SK-N-SH (cell line): ENCODE results near the gene TMEM143. TPM values are rescaled to one million over a fixed set of nuclear protein-coding genes. Genes with fewer than 3 reads are reported as not detected.

Source experiments
- CTCF ChIA-PET: fragments of 300-600, 350-600 bp; formaldehyde crosslinking; extraction: SDS; loops from one replicate; lab custom pipeline; 2021; lab: Yijun Ruan, JAX
- POLR2A ChIA-PET: fragments of 350-600 bp; sonication (Branson Sonifier 250); formaldehyde crosslinking; extraction: SDS; loops from one replicate; lab custom pipeline; 2020; ENCODE audit warnings: antibody characterized with exemption, inconsistent platforms; lab: Yijun Ruan, JAX
- DNase-seq: peaks from one replicate; pipeline ENCODE4 v3.0.0; 2012
- H2AFZ ChIP-seq: fragments of 200-600 bp; sonication (generic); 2 replicates; pipeline ENCODE4 v1.8.1; 2016; ENCODE audit warnings: antibody characterized with exemption, mild to moderate bottlenecking, low read depth
- H3F3A ChIP-seq: fragments of 200-600 bp; sonication (generic); replicated peaks from 2 replicates; pipeline ENCODE3; 2016; ENCODE audit warnings: antibody characterized with exemption, mild to moderate bottlenecking; ENCODE audit not compliant: insufficient read depth
- H3K27ac ChIP-seq, 2 experiments: fragments of 200-500 bp in 1 of 2; fragments of 200-600 bp in 1 of 2; sonication (Bioruptor generic) in 1 of 2; sonication (generic), shearing (Covaris generic) in 1 of 2; 2 replicates each; pipeline versions ENCODE4 v1.5.1 to v1.6.1; 2014 to 2016; ENCODE audit warnings: low read depth in 2 of 2, inconsistent platforms in 1 of 2, low read length in 1 of 2, mild to moderate bottlenecking in 1 of 2, mixed read lengths in 1 of 2
- H3K27me3 ChIP-seq: fragments of 200-600 bp; sonication (generic), shearing (Covaris generic); 2 replicates; pipeline ENCODE4 v1.6.1; 2016; ENCODE audit warnings: mixed run types; ENCODE audit not compliant: insufficient read depth
- H3K36me3 ChIP-seq, 2 experiments: fragments of 200-500 bp in 1 of 2; fragments of 200-600 bp in 1 of 2; sonication (Bioruptor generic) in 1 of 2; sonication (generic) in 1 of 2; replicated peaks in 1 of 2; 2 replicates each; pipeline versions ENCODE3 to v1.5.1; 2014 to 2016; ENCODE audit warnings: low read length in 1 of 2, mild to moderate bottlenecking in 1 of 2; ENCODE audit not compliant: insufficient read depth in 2 of 2, control insufficient read depth in 1 of 2
- H3K4me1 ChIP-seq, 2 experiments: fragments of 200-500 bp in 1 of 2; fragments of 200-600 bp in 1 of 2; sonication (Bioruptor generic) in 1 of 2; sonication (generic), shearing (Covaris generic) in 1 of 2; 2 replicates each; pipeline versions ENCODE4 v1.5.1 to v1.6.1; 2014 to 2016; ENCODE audit warnings: low read depth in 1 of 2, low read length in 1 of 2, mixed run types in 1 of 2; ENCODE audit not compliant: insufficient read depth in 2 of 2, control insufficient read depth in 1 of 2
- H3K4me2 ChIP-seq: fragments of 200-600 bp; sonication (generic), shearing (Covaris generic); 2 replicates; pipeline ENCODE4 v1.6.1; 2017; ENCODE audit warnings: mixed run types
- H3K4me3 ChIP-seq, 2 experiments: fragments of 200-500 bp in 1 of 2; fragments of 200-600 bp in 1 of 2; sonication (Bioruptor generic) in 1 of 2; sonication (generic), shearing (Covaris generic) in 1 of 2; 2 replicates each; pipeline versions ENCODE4 v1.5.1 to v1.8.1; 2014 to 2016; ENCODE audit warnings: low read depth in 2 of 2, inconsistent platforms in 1 of 2, low read length in 1 of 2, mild to moderate bottlenecking in 1 of 2, mixed read lengths in 1 of 2, moderate library complexity in 1 of 2
- H3K79me2 ChIP-seq: fragments of 200-600 bp; sonication (generic); 2 replicates; pipeline ENCODE4 v1.8.1; 2017; ENCODE audit warnings: mild to moderate bottlenecking; ENCODE audit not compliant: insufficient read depth
- H3K9ac ChIP-seq: fragments of 200-600 bp; sonication (generic); 2 replicates; pipeline ENCODE4 v1.6.1; 2017; ENCODE audit warnings: mixed run types
- H3K9me2 ChIP-seq: fragments of 200-600 bp; sonication (generic); 2 replicates; pipeline ENCODE4 v1.6.1; 2017; ENCODE audit warnings: mixed run types
- H3K9me3 ChIP-seq: fragments of 200-600 bp; sonication (generic); 2 replicates; pipeline ENCODE4 v1.6.1; 2017; ENCODE audit warnings: mixed run types, mild to moderate bottlenecking, moderate library complexity
- H4K20me1 ChIP-seq: fragments of 200-600 bp; sonication (generic); 2 replicates; pipeline ENCODE4 v1.6.1; 2017; ENCODE audit warnings: mild to moderate bottlenecking, mixed run types; ENCODE audit not compliant: insufficient read depth
- CTCF ChIP-seq: fragments of 200-600 bp; sonication (generic); IDR thresholded peaks from 2 replicates; pipeline ENCODE4 v1.6.1; 2017; ENCODE audit warnings: antibody characterized with exemption, mild to moderate bottlenecking, moderate library complexity
- ELF1 ChIP-seq: IDR thresholded peaks from 2 replicates; pipeline ENCODE4 v1.4.0; 2012
- EZH2phosphoT487 ChIP-seq: fragments of 200-600 bp; sonication (generic); IDR thresholded peaks from 2 replicates; pipeline ENCODE4 v1.6.1; 2017; ENCODE audit warnings: low read depth, mixed run types, mild to moderate bottlenecking, antibody characterized with exemption, moderate library complexity, borderline replicate concordance
- FOSL2 ChIP-seq: IDR thresholded peaks from 2 replicates; pipeline ENCODE4 v1.4.0; 2012; ENCODE audit warnings: low read depth, mild to moderate bottlenecking, moderate library complexity, borderline replicate concordance
- FOXJ3 ChIP-seq: sonication (generic); formaldehyde crosslinking; IDR thresholded peaks from 2 replicates; pipeline ENCODE4 v1.5.1; 2020; ENCODE audit warnings: mild to moderate bottlenecking, missing genetic modification reagents
- FOXM1 ChIP-seq: IDR thresholded peaks from 2 replicates; pipeline ENCODE4 v1.4.0; 2012; ENCODE audit warnings: low read depth, mild to moderate bottlenecking
- GABPA ChIP-seq: IDR thresholded peaks from 2 replicates; pipeline ENCODE4 v1.4.0; 2012; ENCODE audit warnings: low read depth, mild to moderate bottlenecking
- MEF2A ChIP-seq: IDR thresholded peaks from 2 replicates; pipeline ENCODE4 v1.4.0; 2012; ENCODE audit warnings: low read depth, borderline replicate concordance
- MXI1 ChIP-seq: IDR thresholded peaks from 2 replicates; pipeline ENCODE4 v1.6.1; 2012; ENCODE audit warnings: mild to moderate bottlenecking, low read depth, low read length, improper control_type of control experiment
- PBX3 ChIP-seq: IDR thresholded peaks from 2 replicates; pipeline ENCODE4; 2012
- POLR2AphosphoS5 ChIP-seq: IDR thresholded peaks from 2 replicates; pipeline ENCODE4 v1.6.1; 2012; ENCODE audit warnings: low read depth, low read length
- RAD21 ChIP-seq: IDR thresholded peaks from 2 replicates; pipeline ENCODE4 v1.6.1; 2012; ENCODE audit warnings: mild to moderate bottlenecking, low read length
- SIN3A ChIP-seq: IDR thresholded peaks from 2 replicates; pipeline ENCODE4 v1.6.1; 2012; ENCODE audit warnings: low read depth, mild to moderate bottlenecking, low read length, moderate library complexity, borderline replicate concordance
- SMC3 ChIP-seq: IDR thresholded peaks from 2 replicates; pipeline ENCODE4 v1.6.1; 2012; ENCODE audit warnings: low read depth, low read length, improper control_type of control experiment
- TCF12 ChIP-seq: IDR thresholded peaks from 2 replicates; pipeline ENCODE4 v1.4.0; 2012
- ZBTB33 ChIP-seq: IDR thresholded peaks from 2 replicates; pipeline ENCODE4 v1.4.0; 2012; ENCODE audit warnings: low read depth, borderline replicate concordance
- WGBS: methylation state at CpG from one replicate; pipeline ENCODE4 v1.1.6; 2017; ENCODE audit warnings: low lambda C conversion rate; 5-methylcytosine and 5-hydroxymethylcytosine counted together
- polyA plus RNA-seq, 3 experiments: library from polyadenylated mRNA; depleted of rRNA; stranded (reverse); fragments of >200 nt; gene quantifications; 2 replicates each; pipeline ENCODE4 v1.2.3, GENCODE V29; 2012
- TF ChIP-seq, protein P1 (sequence below): IDR thresholded peaks from 2 replicates; pipeline ENCODE4 v1.4.0; 2012; ENCODE audit warnings: low read depth
- TF ChIP-seq, protein P2 (sequence below): IDR thresholded peaks from 2 replicates; pipeline ENCODE4 v1.4.0; 2012; ENCODE audit warnings: low read depth, borderline replicate concordance
- TF ChIP-seq, protein P3 (sequence below): fragments of 150-350 bp; IDR thresholded peaks from 2 replicates; pipeline ENCODE4 v1.6.1; 2016; ENCODE audit warnings: mild to moderate bottlenecking, low read depth, low read length

TMEM143 gene
- polyA plus RNA-seq, 1 of the 3 experiments (the other 2 are of a cell fraction), result 21.9 TPM

DNA sequence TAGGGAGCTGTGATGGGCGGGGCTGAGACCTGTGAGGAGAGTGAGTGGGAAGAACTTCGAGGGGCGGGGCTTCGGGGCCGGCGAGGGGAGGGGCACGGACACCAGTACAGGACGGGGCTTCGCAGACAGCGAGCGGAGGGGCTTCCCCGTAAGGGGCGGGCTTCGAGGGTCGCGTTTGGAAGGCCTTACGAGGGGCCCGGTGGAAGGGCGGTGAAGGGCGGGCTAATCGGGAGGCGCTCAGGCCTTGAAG, 42.4 kb downstream of the TMEM143 start:
- H3F3A ChIP-seq, result peaks cover 13% of the 10 kb centered on the region
- peak overlapping the region; percentile 93 for H3K4me2 ChIP-seq
- H3K4me1 ChIP-seq, result peaks cover 14 to 28% of the 10 kb centered on the region in 2 experiments
- no peaks in the 10 kb centered on the region for H3K9me2 ChIP-seq
- WGBS, result under 1% methylated on average over 19 of the region's 22 CpGs
- peak overlapping the region; percentile 91 for H3K9ac ChIP-seq
- H2AFZ ChIP-seq, result peak overlapping the region; percentile 70; the same call in 1 of the 2 replicates
- no peaks in the 10 kb centered on the region for H3K9me3 ChIP-seq
- peak overlapping the region; percentile 97 for H3K27ac ChIP-seq
- no peaks in the 10 kb centered on the region for H4K20me1 ChIP-seq
- DNase-seq, result peak; percentile 97
- peaks cover 15% of the 10 kb centered on the region for H3K79me2 ChIP-seq
- peak overlapping the region; percentile 64 to 67 for H3K4me3 ChIP-seq
- ChIA-PET POLR2A (interaction anchor here (1.0 kb wide), 1 partner anchor 9 kb away, joined by 8 read pairs; no protein-coding TSS in a partner anchor), CTCF (interaction anchor here (0.6 to 1.0 kb wide), 3 partner anchors 61 to 274 kb away, joined by 3 to 4 read pairs (median 3); no protein-coding TSS in a partner anchor)
- TF ChIP-seq FOXM1 (no peak), POLR2AphosphoS5 (no peak), GABPA (no peak), FOXJ3 (CRISPR knock-in tag) (no peak), TCF12 (no peak), MXI1 (no peak), MEF2A (no peak), EZH2phosphoT487 (no peak), FOSL2 (no peak), ELF1 (no peak)
- TF ChIP-seq, protein P1, sequence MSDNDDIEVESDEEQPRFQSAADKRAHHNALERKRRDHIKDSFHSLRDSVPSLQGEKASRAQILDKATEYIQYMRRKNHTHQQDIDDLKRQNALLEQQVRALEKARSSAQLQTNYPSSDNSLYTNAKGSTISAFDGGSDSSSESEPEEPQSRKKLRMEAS, result no peak
- H3K36me3 ChIP-seq, result no peaks in the 10 kb centered on the region
- no peaks in the 10 kb centered on the region for H3K27me3 ChIP-seq

- Histone ChIP-seq H3K27ac (no peak overlapping the region), H3K9me2 (no peaks in the 10 kb centered on the region), H3K4me2 (no peak overlapping the region), H3K27me3 (no peaks in the 10 kb centered on the region), H3K36me3 (no peaks in the 10 kb centered on the region), H3K4me1 (peaks cover 12 to 24% of the 10 kb centered on the region in 2 experiments), H3K9ac (no peak overlapping the region), H3K4me3 (no peak overlapping the region; a peak in 1 of 4 replicates), H3K9me3 (no peaks in the 10 kb centered on the region), H2AFZ (no peak overlapping the region), H3F3A (peaks cover 5% of the 10 kb centered on the region), H3K79me2 (0 out of 2 replicates have a peak, but pooled peaks cover 6% of the 10 kb centered on the region), H4K20me1 (no peaks in the 10 kb centered on the region)
- ChIA-PET CTCF (interaction anchor here (0.6 to 2.9 kb wide), 7 partner anchors 9 to 503 kb away, joined by 3 to 10 read pairs (median 3); no protein-coding TSS in a partner anchor), POLR2A (no interaction called here)
- 59% methylated on average over 16 of the region's 16 CpGs for WGBS
- TF ChIP-seq PBX3 (no peak), CTCF (peak; percentile 73), SMC3 (peak; percentile 66), ELF1 (no peak), ZBTB33 (no peak), RAD21 (peak; percentile 59), SIN3A (no peak)
- TF ChIP-seq, protein P2, sequence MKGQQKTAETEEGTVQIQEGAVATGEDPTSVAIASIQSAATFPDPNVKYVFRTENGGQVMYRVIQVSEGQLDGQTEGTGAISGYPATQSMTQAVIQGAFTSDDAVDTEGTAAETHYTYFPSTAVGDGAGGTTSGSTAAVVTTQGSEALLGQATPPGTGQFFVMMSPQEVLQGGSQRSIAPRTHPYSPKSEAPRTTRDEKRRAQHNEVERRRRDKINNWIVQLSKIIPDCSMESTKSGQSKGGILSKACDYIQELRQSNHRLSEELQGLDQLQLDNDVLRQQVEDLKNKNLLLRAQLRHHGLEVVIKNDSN, result no peak
- TF ChIP-seq, protein P3, sequence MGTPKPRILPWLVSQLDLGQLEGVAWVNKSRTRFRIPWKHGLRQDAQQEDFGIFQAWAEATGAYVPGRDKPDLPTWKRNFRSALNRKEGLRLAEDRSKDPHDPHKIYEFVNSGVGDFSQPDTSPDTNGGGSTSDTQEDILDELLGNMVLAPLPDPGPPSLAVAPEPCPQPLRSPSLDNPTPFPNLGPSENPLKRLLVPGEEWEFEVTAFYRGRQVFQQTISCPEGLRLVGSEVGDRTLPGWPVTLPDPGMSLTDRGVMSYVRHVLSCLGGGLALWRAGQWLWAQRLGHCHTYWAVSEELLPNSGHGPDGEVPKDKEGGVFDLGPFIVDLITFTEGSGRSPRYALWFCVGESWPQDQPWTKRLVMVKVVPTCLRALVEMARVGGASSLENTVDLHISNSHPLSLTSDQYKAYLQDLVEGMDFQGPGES, result no peak
- peak; percentile 67 for DNase-seq
Observed at GRCh38 chr19:48319647-48320541, 43.8 kb downstream of the TMEM143 start.
